T-helper 2 cell (primary cell): Measurements from ENCODE around the gene NKAIN4.

Source experiments
- DNase-seq, 5 experiments: peaks; one replicate each; pipeline versions ENCODE4 v3.0.0 to v3.0.0-alpha.2; 2012 to 2022

Gene NKAIN4

GRCh38 chr20:63287697-63288580 is 33.7 kb upstream of the NKAIN4 start:
- no peak for DNase-seq

- DNase-seq = no peak
Measured at GRCh38 chr20:63286781-63287696, 32.8 kb upstream of the NKAIN4 start.

GRCh38 chr20:63285636-63286615 is 31.7 kb upstream of the NKAIN4 start:
- no peak for DNase-seq

GRCh38 chr20:63284981-63285524 is 30.8 kb upstream of the NKAIN4 start:
- no peak for DNase-seq

GRCh38 chr20:63284544-63284949 is 30.3 kb upstream of the NKAIN4 start:
- DNase-seq = peak in 1 of 5 experiments; percentile 26

- peak in 1 of 5 experiments; percentile 59 for DNase-seq
Measured at GRCh38 chr20:63284083-63284440, 29.8 kb upstream of the NKAIN4 start.

- peak in 1 of 5 experiments; percentile 17 for DNase-seq
Measured at GRCh38 chr20:63283397-63284082, 29.3 kb upstream of the NKAIN4 start.

- no peak for DNase-seq
Measured at GRCh38 chr20:63282946-63283345, 28.7 kb upstream of the NKAIN4 start.

- DNase-seq = no peak
Measured at GRCh38 chr20:63281742-63282665, 27.7 kb upstream of the NKAIN4 start.

GRCh38 chr20:63280929-63281545 is 26.8 kb upstream of the NKAIN4 start:
- no peak for DNase-seq

GRCh38 chr20:63280371-63280770 is 26.1 kb upstream of the NKAIN4 start:
- no peak for DNase-seq

GRCh38 chr20:63279931-63280330 is 25.7 kb upstream of the NKAIN4 start:
- no peak for DNase-seq

GRCh38 chr20:63278661-63279060 is 24.4 kb upstream of the NKAIN4 start:
- no peak for DNase-seq

- no peak for DNase-seq
Measured at GRCh38 chr20:63277466-63278272, 23.4 kb upstream of the NKAIN4 start.

- no peak for DNase-seq
Measured at GRCh38 chr20:63276956-63277355, 22.7 kb upstream of the NKAIN4 start.

- DNase-seq = no peak
Measured at GRCh38 chr20:63275825-63276224, 21.6 kb upstream of the NKAIN4 start.

GRCh38 chr20:63274381-63275228 is 20.3 kb upstream of the NKAIN4 start:
- no peak for DNase-seq
